Stomach (tissue), 9 donors: ENCODE results near the gene FIGNL1. TPM values are rescaled to one million over a fixed set of nuclear protein-coding genes. Genes with fewer than 3 reads are reported as not detected.
A peak's percentile ranks its signal among the peaks of the same experiment; 100 is the strongest.

Experiments
- DNase-seq, 2 donors: peaks; one replicate each; pipeline versions ENCODE4 v3.0.0 to v3.0.0-alpha.2; 2013 to 2019
- H3K27ac ChIP-seq, 5 donors: fragments of 200-600 bp in 4 of 5; sonication (generic) in 4 of 5; one replicate each; pipeline ENCODE4 v1.5.1; 2013 to 2019; ENCODE audit warnings: mild to moderate bottlenecking in 1 of 5, moderate library complexity in 1 of 5
- H3K27me3 ChIP-seq, 3 donors: fragments of 200-600 bp; sonication (generic); one replicate each; pipeline ENCODE4 v1.5.1; 2017 to 2019; ENCODE audit warnings: mixed run types in 1 of 3
- H3K36me3 ChIP-seq, 4 donors: fragments of 200-600 bp; sonication (generic); 1 replicate in 3 of 4; 2 replicates in 1 of 4; pipeline ENCODE4 v1.5.1; 2016 to 2019
- H3K4me1 ChIP-seq, 4 donors: fragments of 200-600 bp; sonication (generic); one replicate each; pipeline ENCODE4 v1.5.1; 2016 to 2019
- H3K4me3 ChIP-seq, 4 donors: fragments of 200-600 bp; sonication (generic) in 3 of 4; one replicate each; pipeline ENCODE4 v1.5.1; 2016 to 2019; ENCODE audit warnings: mild to moderate bottlenecking in 1 of 4
- H3K9me3 ChIP-seq, 4 donors: fragments of 200-600 bp; sonication (generic); one replicate each; pipeline ENCODE4 v1.5.1; 2016 to 2019
- EP300 ChIP-seq: sonication (generic); formaldehyde crosslinking; IDR thresholded peaks from one replicate; pipeline ENCODE4 v1.6.1; 2017; ENCODE audit warnings: antibody characterized with exemption
- POLR2A ChIP-seq, 4 donors: fragments of 450-650 bp; IDR thresholded peaks; one replicate each; pipeline ENCODE4 v1.6.1; 2016; ENCODE audit warnings: antibody characterized with exemption in 4 of 4, control low read depth in 2 of 4, mild to moderate bottlenecking in 1 of 4, moderate library complexity in 1 of 4
- POLR2AphosphoS5 ChIP-seq, 3 donors: sonication (generic); formaldehyde crosslinking; IDR thresholded peaks; one replicate each; pipeline ENCODE4 v1.6.1; 2016; ENCODE audit warnings: antibody characterized with exemption in 3 of 3
- WGBS, 5 donors: extraction: QIAGEN DNeasy Blood & Tissue Kit in 3 of 5; methylation state at CpG; one replicate each; pipeline versions ENCODE4 v1.1.5 to v1.1.7; 2013 to 2018; 5-methylcytosine and 5-hydroxymethylcytosine counted together
- intact Hi-C: fragments of 100-400 bp; cut with DNase I; formaldehyde crosslinking; loops from one replicate; pipeline ENCODE4 v1.15.1; 2023; ENCODE audit warnings: low total_unique reads
- polyA plus RNA-seq, 3 donors: library from polyadenylated mRNA; stranded (reverse); fragments of 200-250 nt; gene quantifications; one replicate each; pipeline ENCODE4 v1.2.3, GENCODE V29; 2013
- total RNA-seq, 5 donors: library from RNA; depleted of rRNA; stranded (reverse); fragments of >200 nt; gene quantifications; one replicate each; pipeline versions ENCODE4 v1.1.0 to v1.2.3, GENCODE V29; 2014 to 2016
- TF ChIP-seq, protein P1 (sequence below), 7 experiments: fragments of 450-650 bp in 4 of 7; fragments of 200-600 bp in 3 of 7; sonication (generic) in 3 of 7; IDR thresholded peaks; one replicate each; pipeline ENCODE4 v1.5.1; 2016 to 2019; ENCODE audit warnings: antibody characterized with exemption in 7 of 7, control low read depth in 2 of 7, mild to moderate bottlenecking in 1 of 7
- donor health status: healthy with polysubstance abuse.
- donor health status: Bipolar disorder and iron deficiency.
- donor health status: healthy.

FIGNL1 gene
- total and polyA plus RNA-seq, 8 donors: 0.29 to 32.1 (median 5.1) TPM

GRCh38 chr7:50412973-50413372, 37.2 kb downstream of the FIGNL1 start:
- 57 to 72% (median 67%) methylated on average over 4 of the region's 4 CpGs for WGBS, 5 donors
- Histone ChIP-seq H3K9me3 (no peaks in the 10 kb centered on the region), H3K27me3 (peaks cover 0 to 5% (median 0%) of the 10 kb centered on the region in 3 donors), H3K36me3 (no peaks in the 10 kb centered on the region), H3K4me1 (peaks cover 0 to 15% (median 0%) of the 10 kb centered on the region in 4 donors), H3K4me3 (no peak overlapping the region), H3K27ac (no peak overlapping the region)
- intact Hi-C loops: loop anchor here (10.0 kb wide), 1 partner anchor 208 kb away; no protein-coding TSS in a partner anchor
- TF ChIP-seq POLR2A (IDR thresholded peaks at IDR 0.05) (no peak), POLR2AphosphoS5 (IDR thresholded peaks at IDR 0.05) (no peak), EP300 (no peak)
- TF ChIP-seq, protein P1, sequence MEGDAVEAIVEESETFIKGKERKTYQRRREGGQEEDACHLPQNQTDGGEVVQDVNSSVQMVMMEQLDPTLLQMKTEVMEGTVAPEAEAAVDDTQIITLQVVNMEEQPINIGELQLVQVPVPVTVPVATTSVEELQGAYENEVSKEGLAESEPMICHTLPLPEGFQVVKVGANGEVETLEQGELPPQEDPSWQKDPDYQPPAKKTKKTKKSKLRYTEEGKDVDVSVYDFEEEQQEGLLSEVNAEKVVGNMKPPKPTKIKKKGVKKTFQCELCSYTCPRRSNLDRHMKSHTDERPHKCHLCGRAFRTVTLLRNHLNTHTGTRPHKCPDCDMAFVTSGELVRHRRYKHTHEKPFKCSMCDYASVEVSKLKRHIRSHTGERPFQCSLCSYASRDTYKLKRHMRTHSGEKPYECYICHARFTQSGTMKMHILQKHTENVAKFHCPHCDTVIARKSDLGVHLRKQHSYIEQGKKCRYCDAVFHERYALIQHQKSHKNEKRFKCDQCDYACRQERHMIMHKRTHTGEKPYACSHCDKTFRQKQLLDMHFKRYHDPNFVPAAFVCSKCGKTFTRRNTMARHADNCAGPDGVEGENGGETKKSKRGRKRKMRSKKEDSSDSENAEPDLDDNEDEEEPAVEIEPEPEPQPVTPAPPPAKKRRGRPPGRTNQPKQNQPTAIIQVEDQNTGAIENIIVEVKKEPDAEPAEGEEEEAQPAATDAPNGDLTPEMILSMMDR (IDR thresholded peaks at IDR 0.05): no peak
- DNase-seq: no peak

DNA sequence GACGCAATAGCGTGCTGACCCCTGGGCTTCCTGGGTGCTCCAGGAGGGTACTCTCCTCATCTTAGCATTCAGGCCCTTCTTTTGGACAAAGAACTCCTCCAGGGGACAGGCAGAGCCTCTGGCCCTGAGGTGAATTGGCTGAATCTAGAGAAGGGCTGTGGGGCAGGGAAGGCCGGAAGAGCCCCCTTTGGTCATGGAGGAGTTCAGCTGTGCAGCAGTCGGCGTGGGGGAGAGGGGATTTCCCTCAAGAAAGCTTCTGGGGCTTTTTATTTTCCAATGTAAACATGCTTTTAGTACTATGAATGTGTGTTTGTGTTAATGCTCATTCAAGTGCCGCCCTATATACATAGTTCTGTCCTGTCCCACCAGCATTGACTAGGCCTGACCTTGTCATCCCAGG, 38.8 kb downstream of the FIGNL1 start:
- WGBS, 5 donors: 65 to 83% (median 73%) methylated on average over 6 of the region's 6 CpGs
- H3K4me3 ChIP-seq: no peak overlapping the region
- no peaks in the 10 kb centered on the region for H3K36me3 ChIP-seq
- no peak for DNase-seq
- H3K4me1 ChIP-seq: no peaks in the 10 kb centered on the region
- peaks cover 0 to 14% (median 0%) of the 10 kb centered on the region in 3 donors for H3K27me3 ChIP-seq
- TF ChIP-seq POLR2AphosphoS5 (IDR thresholded peaks at IDR 0.05): no peak
- no peak for TF ChIP-seq EP300
- no peak for TF ChIP-seq POLR2A (IDR thresholded peaks at IDR 0.05)
- TF ChIP-seq, protein P1 (IDR thresholded peaks at IDR 0.05): no peak
- H3K9me3 ChIP-seq: no peaks in the 10 kb centered on the region
- intact Hi-C loops: loop anchor here (10.0 kb wide), 1 partner anchor 207 kb away; no protein-coding TSS in a partner anchor
- H3K27ac ChIP-seq: no peak overlapping the region

DNA sequence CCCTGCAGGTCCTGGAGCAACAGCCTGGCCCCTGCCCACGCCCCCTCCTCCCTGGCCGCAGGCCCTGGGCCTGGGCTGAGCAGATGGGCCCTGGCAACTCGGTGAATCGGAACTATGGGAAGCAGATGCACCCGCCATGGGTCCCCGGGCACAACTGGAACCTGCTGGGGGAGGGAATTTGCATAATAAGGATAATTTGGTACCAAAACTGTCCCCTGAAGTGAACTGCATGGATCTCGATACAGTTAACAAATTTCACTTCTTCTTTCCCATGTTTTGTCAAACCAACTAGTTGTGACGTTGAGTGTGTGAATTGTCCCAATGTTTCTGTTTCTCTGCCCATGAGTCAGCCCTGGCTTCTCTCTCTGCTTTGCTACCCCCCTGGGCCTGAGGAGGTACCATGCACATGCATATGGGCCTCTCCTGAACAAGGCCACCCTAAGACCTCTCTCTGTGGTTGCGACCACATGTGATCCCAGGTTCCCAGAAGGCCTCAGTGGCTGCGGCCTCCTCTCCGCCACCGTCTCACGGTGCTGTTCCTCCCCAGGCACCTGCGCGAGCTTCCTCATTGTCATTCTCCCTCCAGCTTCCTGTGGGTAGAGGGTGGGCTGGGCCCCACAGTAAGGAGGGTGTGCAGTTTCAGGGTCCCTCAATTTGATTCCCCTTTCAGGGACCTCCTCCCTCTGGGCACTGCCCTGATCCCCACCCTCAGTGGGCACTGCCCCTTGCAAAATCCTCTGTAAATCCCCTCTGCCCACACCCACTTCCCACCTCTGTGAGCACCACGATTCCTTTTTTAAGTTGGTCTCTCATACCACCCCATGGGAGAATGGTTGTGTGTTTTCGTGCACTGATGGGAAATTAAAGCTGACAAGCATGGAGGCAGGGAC, 40.0 kb downstream of the FIGNL1 start:
- H3K4me1 ChIP-seq: no peaks in the 10 kb centered on the region
- WGBS, 5 donors: 80 to 89% (median 83%) methylated on average over 16 to 17 of the region's 17 CpGs
- no peak for DNase-seq
- TF ChIP-seq, protein P1 (IDR thresholded peaks at IDR 0.05): no peak
- no peak for TF ChIP-seq EP300
- no peak for TF ChIP-seq POLR2AphosphoS5 (IDR thresholded peaks at IDR 0.05)
- no peak for TF ChIP-seq POLR2A (IDR thresholded peaks at IDR 0.05)
- H3K27ac ChIP-seq: peak overlapping the region in 1 of 5 donors; percentile 31
- no peaks in the 10 kb centered on the region for H3K9me3 ChIP-seq
- H3K4me3 ChIP-seq: no peak overlapping the region
- no peaks in the 10 kb centered on the region for H3K36me3 ChIP-seq
- peaks cover 0 to 27% (median 0%) of the 10 kb centered on the region in 3 donors for H3K27me3 ChIP-seq
- intact Hi-C loops: loop anchor here (10.0 kb wide), 1 partner anchor 205 kb away; no protein-coding TSS in a partner anchor

- 56 to 74% (median 65%) methylated on average over 4 to 5 of the region's 5 CpGs for WGBS, 5 donors
- intact Hi-C loops: no loop called here
Measured at GRCh38 chr7:50406935-50407334, 43.2 kb downstream of the FIGNL1 start.

More at GRCh38 chr7:50406935-50407334, 43.2 kb downstream of the FIGNL1 start:
- Histone ChIP-seq H3K9me3 (no peaks in the 10 kb centered on the region), H3K4me1 (no peaks in the 10 kb centered on the region), H3K27me3 (peaks cover 0 to 32% (median 0%) of the 10 kb centered on the region in 3 donors), H3K36me3 (no peaks in the 10 kb centered on the region), H3K4me3 (no peak overlapping the region), H3K27ac (no peak overlapping the region)
- no peak for DNase-seq
- no peak for TF ChIP-seq POLR2AphosphoS5 (IDR thresholded peaks at IDR 0.05)
- no peak for TF ChIP-seq POLR2A (IDR thresholded peaks at IDR 0.05)
- TF ChIP-seq EP300: no peak
- TF ChIP-seq, protein P1 (IDR thresholded peaks at IDR 0.05): no peak
